Measurements from ENCODE around the gene UAP1L1. TPM values are rescaled to one million over a fixed set of nuclear protein-coding genes. Genes with fewer than 3 reads are reported as not detected.

The UAP1L1 gene
- total and polyA plus RNA-seq, 12 donors = 0.28 to 68.7 (median 15.1) TPM

GRCh38 chr9:137042751-137043727 lies 34.3 kb upstream of the UAP1L1 start:
- Histone ChIP-seq H3K27ac (peak overlapping the region in 2 of 5 donors; percentile 42 to 49), H3K27me3 (peaks cover 34% of the 10 kb centered on the region), H3K4me1 (replicated peaks in 1 of 2) (peaks cover 5 to 15% of the 10 kb centered on the region in 2 donors), H3K4me3 (no peak overlapping the region), H3K36me3 (replicated peaks in 1 of 2) (peaks cover 0 to 7% of the 10 kb centered on the region in 2 donors), H3K9me3 (replicated peaks in 1 of 3) (no peaks in the 10 kb centered on the region)
- peak in 2 of 7 donors; percentile 52 to 68 for DNase-seq
- TF ChIP-seq, protein P1, sequence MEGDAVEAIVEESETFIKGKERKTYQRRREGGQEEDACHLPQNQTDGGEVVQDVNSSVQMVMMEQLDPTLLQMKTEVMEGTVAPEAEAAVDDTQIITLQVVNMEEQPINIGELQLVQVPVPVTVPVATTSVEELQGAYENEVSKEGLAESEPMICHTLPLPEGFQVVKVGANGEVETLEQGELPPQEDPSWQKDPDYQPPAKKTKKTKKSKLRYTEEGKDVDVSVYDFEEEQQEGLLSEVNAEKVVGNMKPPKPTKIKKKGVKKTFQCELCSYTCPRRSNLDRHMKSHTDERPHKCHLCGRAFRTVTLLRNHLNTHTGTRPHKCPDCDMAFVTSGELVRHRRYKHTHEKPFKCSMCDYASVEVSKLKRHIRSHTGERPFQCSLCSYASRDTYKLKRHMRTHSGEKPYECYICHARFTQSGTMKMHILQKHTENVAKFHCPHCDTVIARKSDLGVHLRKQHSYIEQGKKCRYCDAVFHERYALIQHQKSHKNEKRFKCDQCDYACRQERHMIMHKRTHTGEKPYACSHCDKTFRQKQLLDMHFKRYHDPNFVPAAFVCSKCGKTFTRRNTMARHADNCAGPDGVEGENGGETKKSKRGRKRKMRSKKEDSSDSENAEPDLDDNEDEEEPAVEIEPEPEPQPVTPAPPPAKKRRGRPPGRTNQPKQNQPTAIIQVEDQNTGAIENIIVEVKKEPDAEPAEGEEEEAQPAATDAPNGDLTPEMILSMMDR (IDR thresholded peaks at IDR 0.05) = no peak
- no peak for TF ChIP-seq POLR2A (IDR thresholded peaks at IDR 0.05)
- 64 to 85% (median 73%) methylated on average over 6 to 36 of the region's 36 CpGs for WGBS, 4 donors
- intact Hi-C loops (cut with DNase I) = no loop called here

GRCh38 chr9:137044037-137044436 lies 33.3 kb upstream of the UAP1L1 start:
- Histone ChIP-seq H3K27me3 (peaks cover 41% of the 10 kb centered on the region), H3K36me3 (replicated peaks in 1 of 2) (peaks cover 0 to 2% of the 10 kb centered on the region in 2 donors), H3K27ac (peak overlapping the region in 2 of 5 donors; percentile 49 to 69), H3K9me3 (replicated peaks in 1 of 3) (no peaks in the 10 kb centered on the region), H3K4me1 (replicated peaks in 1 of 2) (peaks cover 5 to 15% of the 10 kb centered on the region in 2 donors), H3K4me3 (peak overlapping the region in 1 of 4 donors; percentile 62)
- DNase-seq = no peak
- WGBS, 4 donors = 62 to 72% (median 68%) methylated on average over 9 to 12 of the region's 12 CpGs
- intact Hi-C loops (cut with DNase I) = no loop called here
- TF ChIP-seq POLR2A (IDR thresholded peaks at IDR 0.05) = no peak
- TF ChIP-seq, protein P1 (IDR thresholded peaks at IDR 0.05) = no peak

DNA sequence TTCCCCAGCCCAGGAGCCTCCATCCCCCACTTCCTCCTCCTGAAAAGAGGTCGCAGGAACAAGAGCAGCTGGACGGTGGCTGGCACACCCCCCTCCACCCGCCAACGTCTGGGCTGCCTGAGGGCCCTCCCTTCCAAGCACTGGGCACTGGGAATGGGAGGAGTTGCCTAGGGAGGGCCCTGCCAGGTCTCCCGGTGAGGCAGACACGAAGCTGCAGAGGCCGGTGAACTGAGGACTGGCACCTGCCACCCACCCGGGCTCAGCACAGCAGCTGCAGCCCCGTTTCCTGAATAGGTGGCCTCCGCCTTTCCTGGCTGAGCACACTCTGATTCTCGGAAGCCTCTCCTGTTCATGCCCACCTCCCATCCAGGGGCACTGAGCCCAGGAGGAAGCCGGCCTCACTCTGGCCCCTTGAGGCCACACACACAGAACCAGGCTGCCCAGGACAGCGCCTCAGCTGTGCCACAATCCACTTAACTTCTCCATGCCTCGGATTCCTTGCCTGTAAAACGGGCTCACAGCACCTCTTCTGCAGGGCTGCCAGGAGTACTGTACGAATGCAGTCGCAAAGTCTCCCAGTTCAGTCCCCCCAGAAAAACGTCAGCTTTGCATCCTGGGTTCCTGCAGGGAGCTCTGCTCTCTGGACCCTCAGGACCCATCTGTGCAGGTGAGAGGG lies 32.7 kb upstream of the UAP1L1 start:
- no peaks in the 10 kb centered on the region for H3K36me3 ChIP-seq (replicated peaks in 1 of 2)
- H3K9me3 ChIP-seq (replicated peaks in 1 of 3) = no peaks in the 10 kb centered on the region
- intact Hi-C loops (cut with DNase I) = no loop called here
- H3K4me3 ChIP-seq = peak overlapping the region in 1 of 4 donors; percentile 62
- DNase-seq = peak in 2 of 7 donors; percentile 41 to 83
- H3K27ac ChIP-seq = peak overlapping the region in 2 of 5 donors; percentile 49 to 69
- peaks cover 5 to 15% of the 10 kb centered on the region in 2 donors for H3K4me1 ChIP-seq (replicated peaks in 1 of 2)
- 37 to 49% (median 41%) methylated on average over 10 to 18 of the region's 18 CpGs for WGBS, 4 donors
- TF ChIP-seq, protein P1 (IDR thresholded peaks at IDR 0.05) = no peak
- peak in 1 of 2 donors; percentile 8 for TF ChIP-seq POLR2A (IDR thresholded peaks at IDR 0.05)
- H3K27me3 ChIP-seq = peaks cover 47% of the 10 kb centered on the region
